Measurements from ENCODE around the gene NFKBIB. TPM values are rescaled to one million over a fixed set of nuclear protein-coding genes. Genes with fewer than 3 reads are reported as not detected.

The NFKBIB gene
- total and polyA plus RNA-seq, 2 experiments from 2014 or later = 24.1 to 29.6 TPM

DNA sequence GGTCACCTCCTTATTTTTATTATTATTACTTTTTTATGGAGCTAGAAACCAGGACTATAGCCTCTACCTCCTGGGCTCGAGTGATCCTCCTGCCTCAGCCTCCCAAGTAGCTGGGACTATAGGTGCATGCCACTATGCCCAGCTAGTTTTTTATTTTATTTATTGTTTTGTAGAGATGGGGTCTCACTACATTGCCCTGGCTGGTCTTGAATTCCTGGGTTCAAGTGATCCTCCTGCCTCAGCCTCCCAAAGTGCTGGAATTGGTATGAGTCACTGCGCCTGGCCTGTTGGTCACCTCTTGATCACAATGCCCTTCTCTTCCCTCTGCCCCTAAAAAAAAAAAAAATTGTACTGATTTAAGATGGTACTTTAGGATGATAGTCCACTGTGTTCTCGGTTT, 51.4 kb downstream of the NFKBIB start:
- Histone ChIP-seq H3K4me3 (no peak overlapping the region), H3K27ac (no peak overlapping the region), H3K9me2 (replicated peaks; ENCODE audit: insufficient read depth) (no peaks in the 10 kb centered on the region), H3K79me2 (peaks cover 3% of the 10 kb centered on the region), H2AFZ (no peak overlapping the region), H3K4me1 (ENCODE audit: insufficient read depth) (peaks cover 16% of the 10 kb centered on the region), H3K9me3 (ENCODE audit: low read depth) (no peaks in the 10 kb centered on the region), H3K4me2 (no peak overlapping the region), H3K27me3 (no peaks in the 10 kb centered on the region), H4K20me1 (ENCODE audit: insufficient read depth, poor library complexity, severe bottlenecking) (no peaks in the 10 kb centered on the region), H3K36me3 (replicated peaks; ENCODE audit: insufficient read depth, low read depth) (no peaks in the 10 kb centered on the region)
- 70% methylated on average over 3 of the region's 3 CpGs for WGBS (ENCODE audit: low lambda C conversion rate, missing lambda C conversion rate)
- no peak for TF ChIP-seq EZH2 (IDR thresholded peaks at IDR 0.05; ENCODE audit: borderline replicate concordance)
- TF ChIP-seq, protein P1, sequence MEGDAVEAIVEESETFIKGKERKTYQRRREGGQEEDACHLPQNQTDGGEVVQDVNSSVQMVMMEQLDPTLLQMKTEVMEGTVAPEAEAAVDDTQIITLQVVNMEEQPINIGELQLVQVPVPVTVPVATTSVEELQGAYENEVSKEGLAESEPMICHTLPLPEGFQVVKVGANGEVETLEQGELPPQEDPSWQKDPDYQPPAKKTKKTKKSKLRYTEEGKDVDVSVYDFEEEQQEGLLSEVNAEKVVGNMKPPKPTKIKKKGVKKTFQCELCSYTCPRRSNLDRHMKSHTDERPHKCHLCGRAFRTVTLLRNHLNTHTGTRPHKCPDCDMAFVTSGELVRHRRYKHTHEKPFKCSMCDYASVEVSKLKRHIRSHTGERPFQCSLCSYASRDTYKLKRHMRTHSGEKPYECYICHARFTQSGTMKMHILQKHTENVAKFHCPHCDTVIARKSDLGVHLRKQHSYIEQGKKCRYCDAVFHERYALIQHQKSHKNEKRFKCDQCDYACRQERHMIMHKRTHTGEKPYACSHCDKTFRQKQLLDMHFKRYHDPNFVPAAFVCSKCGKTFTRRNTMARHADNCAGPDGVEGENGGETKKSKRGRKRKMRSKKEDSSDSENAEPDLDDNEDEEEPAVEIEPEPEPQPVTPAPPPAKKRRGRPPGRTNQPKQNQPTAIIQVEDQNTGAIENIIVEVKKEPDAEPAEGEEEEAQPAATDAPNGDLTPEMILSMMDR (IDR thresholded peaks at IDR 0.05; ENCODE audit: poor library complexity) = no peak
- DNase-seq (ENCODE audit: low spot score) = no peak

DNA sequence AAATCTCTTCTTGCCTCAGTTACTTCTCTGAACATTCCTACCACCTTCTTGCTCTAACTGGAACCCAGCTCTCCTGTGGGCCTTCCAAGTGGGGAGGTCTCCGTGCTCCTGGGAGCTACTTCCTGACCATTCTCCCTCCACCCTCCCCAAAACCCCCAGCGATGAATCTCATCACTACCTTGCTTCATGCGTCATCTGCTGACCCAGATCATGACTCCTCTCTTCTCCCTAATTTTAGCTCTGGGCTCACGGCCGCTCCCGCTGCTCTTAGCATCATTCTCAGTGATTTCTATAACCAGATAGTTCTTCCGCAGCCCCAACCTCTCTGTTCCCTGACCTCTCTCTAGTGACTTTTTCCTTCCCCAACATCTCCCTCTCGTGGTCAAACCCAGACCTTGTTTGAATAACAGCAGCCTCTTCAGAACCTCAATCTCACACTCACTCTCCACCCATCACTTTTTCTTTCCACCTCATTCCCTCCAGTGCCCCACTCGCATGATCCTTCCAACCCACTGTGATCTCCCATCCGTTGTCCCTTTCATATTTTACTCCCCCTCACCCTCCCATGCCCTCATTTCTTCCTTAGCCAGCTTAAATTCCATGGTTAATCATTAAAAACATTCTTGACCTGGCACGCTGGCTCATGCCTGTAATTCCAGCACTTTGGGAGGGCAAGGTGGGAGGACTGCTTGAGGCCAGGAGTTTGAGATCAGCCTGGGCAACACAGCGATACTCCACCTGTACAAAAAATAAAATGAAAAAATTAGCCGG, 52.8 kb downstream of the NFKBIB start:
- Histone ChIP-seq H2AFZ (no peak overlapping the region), H3K4me2 (no peak overlapping the region), H4K20me1 (ENCODE audit: insufficient read depth, poor library complexity, severe bottlenecking) (no peaks in the 10 kb centered on the region), H3K9me2 (replicated peaks; ENCODE audit: insufficient read depth) (no peaks in the 10 kb centered on the region), H3K79me2 (peaks cover 3% of the 10 kb centered on the region), H3K4me3 (no peak overlapping the region), H3K36me3 (replicated peaks; ENCODE audit: insufficient read depth, low read depth) (no peaks in the 10 kb centered on the region), H3K9me3 (ENCODE audit: low read depth) (no peaks in the 10 kb centered on the region), H3K4me1 (ENCODE audit: insufficient read depth) (peaks cover 16% of the 10 kb centered on the region), H3K27me3 (no peaks in the 10 kb centered on the region), H3K27ac (no peak overlapping the region)
- peak; percentile 56 for DNase-seq (ENCODE audit: low spot score)
- WGBS (ENCODE audit: low lambda C conversion rate, missing lambda C conversion rate) = 72% methylated on average over 13 of the region's 13 CpGs
- TF ChIP-seq, protein P1 (IDR thresholded peaks at IDR 0.05; ENCODE audit: poor library complexity) = peak; percentile 52
- TF ChIP-seq EZH2 (IDR thresholded peaks at IDR 0.05; ENCODE audit: borderline replicate concordance) (no peak), EZH2phosphoT487 (IDR thresholded peaks at IDR 0.05; ENCODE audit: low read depth, severe bottlenecking, unreplicated experiment) (no peak)

GRCh38 chr19:38953677-38954076, 53.9 kb downstream of the NFKBIB start:
- WGBS (ENCODE audit: low lambda C conversion rate, missing lambda C conversion rate) = 68% methylated on average over 4 of the region's 4 CpGs
- Histone ChIP-seq H3K36me3 (replicated peaks; ENCODE audit: insufficient read depth, low read depth) (no peaks in the 10 kb centered on the region), H3K27ac (no peak overlapping the region), H3K4me2 (no peak overlapping the region), H2AFZ (no peak overlapping the region), H3K4me1 (ENCODE audit: insufficient read depth) (peaks cover 16% of the 10 kb centered on the region), H3K79me2 (peaks cover 5% of the 10 kb centered on the region), H3K9me3 (ENCODE audit: low read depth) (no peaks in the 10 kb centered on the region), H3K9me2 (replicated peaks; ENCODE audit: insufficient read depth) (no peaks in the 10 kb centered on the region), H3K4me3 (no peak overlapping the region), H3K27me3 (no peaks in the 10 kb centered on the region), H4K20me1 (ENCODE audit: insufficient read depth, poor library complexity, severe bottlenecking) (no peaks in the 10 kb centered on the region)
- TF ChIP-seq, protein P1 (IDR thresholded peaks at IDR 0.05; ENCODE audit: poor library complexity) = no peak
- TF ChIP-seq EZH2phosphoT487 (IDR thresholded peaks at IDR 0.05; ENCODE audit: low read depth, severe bottlenecking, unreplicated experiment) = no peak
- TF ChIP-seq EZH2 (IDR thresholded peaks at IDR 0.05; ENCODE audit: borderline replicate concordance) = no peak
- DNase-seq (ENCODE audit: low spot score) = no peak

Data from hepatocyte (in vitro differentiated cells).